Endothelial cell of umbilical vein (primary cell): ENCODE data around the gene NT5C. TPM values are rescaled to one million over a fixed set of nuclear protein-coding genes. Genes with fewer than 3 reads are reported as not detected.

Experiments used
- BruUV-seq: library from RNA; stranded (reverse); fragments of 400-500 nt; replicated peaks from 2 replicates; lab custom pipeline; 2021; lab: Mats Ljungman, UMichigan
- CTCF ChIA-PET: fragments of 300-600, 350-600 bp; sonication (Branson Sonifier 250); formaldehyde crosslinking; loops from one replicate; lab custom pipeline; 2021; ENCODE audit warnings: antibody characterized with exemption, inconsistent platforms; lab: Charles Lee
- POLR2A ChIA-PET: fragments of 300-600, 350-600 bp; sonication (Branson Sonifier 250); formaldehyde crosslinking; loops from one replicate; lab custom pipeline; 2021; ENCODE audit warnings: antibody characterized with exemption, inconsistent platforms; lab: Charles Lee
- DNase-seq: peaks from one replicate; pipeline ENCODE4 v3.0.0-alpha.2; 2011; ENCODE audit warnings: low read depth, low spot score
- FAIRE-seq: peaks from 2 replicates; lab custom pipeline; 2011; peaks lifted over from hg19 to GRCh38; lab: Jason Lieb, UNC
- H2AFZ ChIP-seq: 2 replicates; pipeline ENCODE4 v1.6.0; 2012; ENCODE audit warnings: low read depth, low read length, control low read depth, inconsistent platforms
- H3K27ac ChIP-seq: 2 replicates; pipeline ENCODE4 v1.5.1; 2011; ENCODE audit warnings: low read depth, mild to moderate bottlenecking, control low read depth, low read length, moderate library complexity; ENCODE audit not compliant: insufficient read depth
- H3K27me3 ChIP-seq, 2 experiments: 2 replicates each; pipeline versions ENCODE4 v1.6.0 to v1.6.1; 2011; ENCODE audit warnings: low read length in 2 of 2, mixed read lengths in 1 of 2; ENCODE audit not compliant: control insufficient read depth in 2 of 2, insufficient read depth in 2 of 2
- H3K36me3 ChIP-seq, 2 experiments: 2 replicates in 1 of 2; 3 replicates in 1 of 2; pipeline ENCODE4 v1.5.1; 2011; ENCODE audit warnings: low read length in 2 of 2, mild to moderate bottlenecking in 1 of 2, moderate library complexity in 1 of 2; ENCODE audit not compliant: control insufficient read depth in 2 of 2, insufficient read depth in 2 of 2; ENCODE audit errors: extremely low read depth in 1 of 2
- H3K4me1 ChIP-seq: 3 replicates; pipeline ENCODE4 v1.5.1; 2011; ENCODE audit warnings: mild to moderate bottlenecking, low read length; ENCODE audit not compliant: control insufficient read depth, insufficient read depth; ENCODE audit errors: extremely low read depth
- H3K4me2 ChIP-seq: 2 replicates; pipeline ENCODE4 v1.6.1; 2011; ENCODE audit warnings: low read length, control low read depth, mixed read lengths; ENCODE audit not compliant: insufficient read depth
- H3K4me3 ChIP-seq, 3 experiments: fragments of 200-600 bp in 1 of 3; sonication (generic), shearing (Covaris generic) in 1 of 3; replicated peaks in 1 of 3; 2 replicates each; pipeline ENCODE4 v1.5.1; 2011 to 2016; ENCODE audit warnings: control low read depth in 3 of 3, low read length in 3 of 3, mild to moderate bottlenecking in 2 of 3, inconsistent platforms in 1 of 3, low read depth in 1 of 3, moderate library complexity in 1 of 3; ENCODE audit not compliant: insufficient read depth in 1 of 3
- H3K79me2 ChIP-seq: 2 replicates; pipeline ENCODE4 v1.6.0; 2012; ENCODE audit warnings: low read length, inconsistent platforms; ENCODE audit not compliant: control insufficient read depth, insufficient read depth
- H3K9ac ChIP-seq: replicated peaks from 2 replicates; pipeline ENCODE3; 2011; ENCODE audit warnings: low read length, control low read depth; ENCODE audit not compliant: insufficient read depth; ENCODE audit errors: extremely low read depth
- H3K9me1 ChIP-seq: replicated peaks from 3 replicates; pipeline ENCODE4 v1.6.0; 2011; ENCODE audit warnings: mild to moderate bottlenecking, low read length; ENCODE audit not compliant: control insufficient read depth, insufficient read depth; ENCODE audit errors: extremely low read depth
- H3K9me3 ChIP-seq: replicated peaks from 2 replicates; pipeline ENCODE4 v1.5.1; 2012; ENCODE audit warnings: low read length, inconsistent platforms; ENCODE audit not compliant: control insufficient read depth, insufficient read depth
- H4K20me1 ChIP-seq: replicated peaks from 2 replicates; pipeline ENCODE3; 2011; ENCODE audit warnings: mild to moderate bottlenecking, low read length; ENCODE audit not compliant: control insufficient read depth, insufficient read depth; ENCODE audit errors: extremely low read depth
- CTCF ChIP-seq, 2 donors: IDR thresholded peaks; 1 replicate in 1 of 2; 2 replicates in 1 of 2; pipeline ENCODE4 v1.5.1; 2011; ENCODE audit warnings: low read length in 2 of 2, mild to moderate bottlenecking in 2 of 2, moderate library complexity in 2 of 2, control low read depth in 1 of 2, inconsistent platforms in 1 of 2, low read depth in 1 of 2; ENCODE audit not compliant: insufficient read depth in 1 of 2; ENCODE audit errors: extremely low read depth in 1 of 2
- FOS ChIP-seq: IDR thresholded peaks from 2 replicates; pipeline ENCODE4 v1.6.1; 2011; ENCODE audit warnings: mild to moderate bottlenecking, low read length, moderate library complexity, borderline replicate concordance; ENCODE audit not compliant: insufficient read depth
- GATA2 ChIP-seq: IDR thresholded peaks from 2 replicates; pipeline ENCODE4 v1.7.0; 2011; ENCODE audit warnings: low read depth, mild to moderate bottlenecking, moderate library complexity, mixed read lengths, low read length; ENCODE audit not compliant: insufficient read length, insufficient read depth
- JUN ChIP-seq: IDR thresholded peaks from 2 replicates; pipeline ENCODE4 v1.6.1; 2011; ENCODE audit warnings: borderline replicate concordance, low read depth; ENCODE audit not compliant: insufficient read length, insufficient read depth
- POLR2A ChIP-seq: IDR thresholded peaks from 2 replicates; pipeline ENCODE4 v1.6.1; 2012; ENCODE audit warnings: low read depth, mild to moderate bottlenecking, control low read depth, low read length
- POLR2AphosphoS5 ChIP-seq: IDR thresholded peaks from 2 replicates; pipeline ENCODE4 v1.6.1; 2012; ENCODE audit warnings: low read depth, mild to moderate bottlenecking, control low read depth, low read length, moderate library complexity; ENCODE audit not compliant: insufficient read depth
- dilution Hi-C: fragments of 300-500 bp; cut with MboI; formaldehyde crosslinking; loops from one replicate; pipeline ENCODE4 v1.15.0; 2019; ENCODE audit warnings: low sequenced_read_pairs; ENCODE audit not compliant: extremely low pct_ligation_motif_present
- intact Hi-C: fragments of 100-400 bp; cut with micrococcal nuclease; formaldehyde crosslinking; loops from one replicate; pipeline ENCODE4 v1.10.0; 2022
- polyA plus RNA-seq, 4 experiments: library from polyadenylated mRNA; depleted of rRNA in 3 of 4; stranded (reverse) in 3 of 4; unstranded in 1 of 4; fragments of >200 nt; gene quantifications; 2 replicates each; pipeline versions ENCODE4 v1.2.1 to v1.2.3, GENCODE V29; 2011 to 2012; ENCODE audit warnings: missing spikeins in 1 of 4
- total RNA-seq: library from RNA; stranded (reverse); gene quantifications from 2 replicates; pipeline ENCODE4 v1.2.3, GENCODE V29; 2021

The NT5C gene
- total and polyA plus RNA-seq, 2 donors (not counting 3 experiments of a cell fraction or from before 2014, with no cell fraction given): 29.1 to 39.2 TPM

DNA sequence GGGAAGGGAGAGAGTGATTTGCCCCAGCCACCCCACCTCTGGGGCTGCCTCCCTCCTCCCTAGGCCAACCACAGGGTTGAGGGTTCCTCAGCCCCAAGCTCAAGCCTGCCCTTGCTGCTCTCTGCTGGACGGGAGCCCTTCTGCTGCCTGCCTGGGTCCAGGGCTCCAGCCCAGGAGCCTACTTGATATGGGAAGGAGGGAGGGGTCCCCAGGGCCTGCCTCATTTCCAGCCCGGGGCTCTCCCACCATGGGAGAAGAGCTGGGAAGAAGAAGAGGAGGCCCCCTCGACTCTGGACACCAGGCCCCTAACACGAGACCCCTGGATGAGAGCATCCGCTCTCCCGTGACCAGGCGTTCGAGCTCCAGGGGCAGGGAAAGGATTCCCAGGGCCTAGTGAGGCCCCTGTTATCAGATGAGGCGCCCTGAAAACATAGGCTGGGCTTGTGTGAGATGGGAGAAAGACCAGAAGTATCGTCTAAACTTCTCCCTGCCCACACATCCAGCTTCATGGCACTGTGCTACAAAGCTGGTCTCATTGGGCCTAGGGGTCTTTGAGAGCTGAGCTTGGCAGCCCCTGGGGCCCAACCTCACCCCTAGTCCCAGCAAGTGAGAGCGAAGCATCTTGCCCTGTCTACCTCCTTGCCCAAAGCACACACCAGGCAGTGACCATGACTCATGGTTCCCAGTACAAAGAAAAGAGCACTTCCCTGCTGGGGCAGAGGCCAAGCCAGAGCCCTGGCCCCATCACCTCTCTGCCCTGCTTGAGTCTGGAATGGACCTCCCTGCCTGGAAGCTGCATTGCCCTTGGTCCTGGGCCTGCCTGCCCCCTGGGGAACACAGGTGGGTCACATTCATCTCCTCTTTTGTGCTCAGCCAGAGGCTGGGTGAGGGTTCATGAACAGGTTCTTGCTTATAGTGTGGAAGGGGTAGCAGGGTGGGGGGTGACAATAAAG is 42.8 kb downstream of the NT5C start:
- H3K4me2 ChIP-seq: peak overlapping the region; percentile 32
- H3K9ac ChIP-seq: peak overlapping the region; percentile 86
- peaks cover 42% of the 10 kb centered on the region for H3K4me1 ChIP-seq
- no peaks in the 10 kb centered on the region for H3K79me2 ChIP-seq
- H3K36me3 ChIP-seq: no peaks in the 10 kb centered on the region
- H3K4me3 ChIP-seq: peak overlapping the region in 2 of 3 experiments; percentile 23 to 52
- H3K9me1 ChIP-seq: no peaks in the 10 kb centered on the region
- H3K9me3 ChIP-seq: no peaks in the 10 kb centered on the region
- no peaks in the 10 kb centered on the region for H3K27me3 ChIP-seq
- H4K20me1 ChIP-seq: no peaks in the 10 kb centered on the region
- H3K27ac ChIP-seq: peak overlapping the region; percentile 88
- H2AFZ ChIP-seq: peak overlapping the region; percentile 2
- TF ChIP-seq POLR2A (peak; percentile 56), CTCF (IDR thresholded peaks at IDR 0.05; ENCODE audit: extremely low read depth in 1 of 2, insufficient read depth in 1 of 2, low read depth in 1 of 2, low read length in 2 of 2) (no peak), POLR2AphosphoS5 (peak; percentile 64), GATA2 (no peak), FOS (peak; percentile 65), JUN (peak; percentile 53)
- POLR2A ChIA-PET: interaction anchor here (0.6 to 1.1 kb wide), 4 partner anchors 8 to 1473 kb away, joined by 3 to 9 read pairs (median 5); no protein-coding TSS in a partner anchor
- peak; percentile 96 for FAIRE-seq
- TSS peak; percentile 70 for BruUV-seq
- CTCF ChIA-PET: interaction anchor here (1.1 to 4.1 kb wide), 10 partner anchors 10 to 127 kb away, joined by 3 to 35 read pairs (median 8); no protein-coding TSS in a partner anchor
- dilution Hi-C loops: no loop called here
- intact Hi-C loops: no loop called here
- DNase-seq: peak; percentile 69
